Putamen (tissue), 1 donor: ENCODE data around the gene LHFPL3.

Source experiments
- DNase-seq: peaks from one replicate; pipeline ENCODE4 v3.0.0-alpha.2; 2016; ENCODE audit warnings: low spot score

Gene LHFPL3

GRCh38 chr7:104371216-104371979, 43.0 kb downstream of the LHFPL3 start:
- no peak for DNase-seq

- DNase-seq, result no peak
Measured at GRCh38 chr7:104371980-104372357, 43.6 kb downstream of the LHFPL3 start.

DNA sequence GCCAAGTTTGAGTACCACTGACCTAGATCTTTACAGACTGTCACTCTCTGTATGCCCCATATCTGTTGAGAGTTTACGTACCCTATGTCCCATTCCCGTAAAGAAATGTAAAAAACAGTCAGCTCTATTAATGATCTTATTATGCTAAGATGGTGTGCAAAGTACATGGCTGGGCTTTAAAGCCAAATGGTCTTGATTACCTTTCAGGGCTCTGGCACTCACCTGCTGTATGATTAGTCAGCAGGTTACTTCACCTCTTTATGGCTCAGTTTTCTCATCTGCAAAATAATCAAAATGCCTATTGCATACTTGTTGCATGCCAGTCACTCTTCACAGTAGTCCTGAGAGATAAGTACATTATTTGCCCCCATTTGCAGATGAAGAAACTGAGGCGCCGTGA, 54.2 kb downstream of the LHFPL3 start:
- DNase-seq, result no peak

DNA sequence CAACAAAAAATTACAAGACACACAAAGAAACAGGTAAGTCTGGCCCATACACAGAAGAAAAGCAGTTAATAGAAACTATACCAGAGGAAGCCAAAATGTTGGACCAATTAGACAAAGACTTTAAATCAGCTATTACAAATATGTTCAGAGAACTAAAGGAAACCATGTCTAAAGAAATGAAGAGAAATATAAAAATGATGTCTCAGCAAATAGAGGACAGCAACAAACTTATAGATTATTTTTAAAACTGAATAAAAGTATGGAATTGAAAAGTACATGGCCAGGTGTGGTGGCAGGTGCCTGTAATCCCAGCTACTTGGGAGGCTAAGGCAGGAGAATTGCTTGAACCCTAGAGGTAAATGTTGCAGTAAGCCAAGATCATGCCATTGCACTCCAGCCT, 58.5 kb downstream of the LHFPL3 start:
- DNase-seq, result no peak

GRCh38 chr7:104388222-104388621, 59.8 kb downstream of the LHFPL3 start:
- DNase-seq, result no peak

DNA sequence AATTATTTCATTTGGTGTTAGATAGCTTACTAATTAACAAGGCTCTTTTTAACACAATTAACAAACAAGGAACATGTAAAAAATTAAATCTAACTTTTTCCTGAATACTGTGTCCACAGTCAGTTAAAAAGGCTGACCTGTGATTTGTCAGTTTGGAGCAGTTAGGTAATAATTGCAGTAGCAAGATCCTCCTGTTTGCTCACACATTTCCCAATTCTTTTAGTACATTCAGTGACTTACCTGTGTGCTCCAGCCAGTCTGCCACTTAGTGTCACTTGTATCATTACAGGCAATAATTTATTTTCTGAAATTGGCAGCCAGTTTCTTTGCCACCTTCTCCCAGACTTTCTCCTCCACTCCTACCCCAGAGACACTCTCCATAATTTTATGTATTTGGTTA, 66.8 kb downstream of the LHFPL3 start:
- no peak for DNase-seq

DNA sequence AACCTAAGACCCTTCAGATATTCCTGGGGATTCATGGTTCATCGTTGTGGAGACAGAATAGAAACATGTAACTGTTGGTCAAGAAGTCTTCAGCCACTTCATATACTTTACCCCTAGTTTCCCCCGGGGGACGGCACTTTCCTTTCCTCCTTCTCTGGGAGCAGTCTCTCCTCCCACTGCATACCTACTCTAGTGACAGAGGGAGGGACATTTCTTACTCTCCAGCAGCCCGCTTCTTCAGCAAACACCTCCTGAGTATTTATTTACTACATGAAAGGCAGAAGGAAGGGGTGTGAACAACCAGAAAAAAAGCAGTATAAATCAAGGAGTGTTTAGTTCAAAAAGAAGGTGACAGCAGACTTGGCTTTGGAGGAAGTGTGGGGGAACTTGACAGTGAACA, 69.0 kb downstream of the LHFPL3 start:
- no peak for DNase-seq

GRCh38 chr7:104408371-104408770, 80.0 kb downstream of the LHFPL3 start:
- DNase-seq, result no peak

DNA sequence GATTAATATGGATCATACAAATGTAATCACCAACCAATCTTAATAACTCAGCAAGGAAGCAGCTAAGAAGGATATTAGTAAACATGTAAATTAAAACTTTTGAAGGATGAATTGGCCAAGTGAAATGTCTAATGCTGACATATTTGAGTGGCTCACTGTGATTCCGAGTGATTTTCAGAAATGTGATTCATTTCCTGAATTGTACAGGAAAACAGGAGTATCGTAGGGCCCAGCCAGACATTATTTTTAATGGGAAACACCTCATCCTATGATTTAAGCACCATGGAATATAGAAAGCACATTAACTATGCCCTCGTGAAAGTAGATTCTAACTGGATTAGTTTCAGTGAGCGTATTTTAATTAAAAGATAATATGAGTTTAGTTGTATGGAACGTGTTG, 82.3 kb downstream of the LHFPL3 start:
- no peak for DNase-seq

DNA sequence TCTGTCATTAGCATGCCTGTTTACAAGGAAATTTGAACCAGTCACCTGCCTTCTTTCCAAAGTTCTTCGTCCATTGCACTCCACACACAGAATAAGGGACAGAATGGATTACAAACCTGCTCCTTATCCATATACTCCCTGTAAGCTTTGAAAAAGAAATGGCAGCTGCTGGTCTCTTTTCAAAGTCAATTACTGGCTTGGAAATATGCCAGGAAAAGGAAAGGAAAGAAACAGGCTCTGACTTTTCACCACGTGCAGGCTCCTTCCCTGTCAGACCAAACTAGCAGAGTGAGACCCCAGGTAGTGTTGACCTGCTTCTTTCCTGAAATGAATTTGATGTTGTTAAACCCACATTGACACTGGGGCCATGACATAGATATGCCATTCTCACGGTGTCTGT, 84.5 kb downstream of the LHFPL3 start:
- DNase-seq, result no peak

- peak; percentile 5 for DNase-seq
Measured at GRCh38 chr7:104414216-104414615, 85.8 kb downstream of the LHFPL3 start.

- DNase-seq, result no peak
Measured at GRCh38 chr7:104415700-104416099, 87.3 kb downstream of the LHFPL3 start.

DNA sequence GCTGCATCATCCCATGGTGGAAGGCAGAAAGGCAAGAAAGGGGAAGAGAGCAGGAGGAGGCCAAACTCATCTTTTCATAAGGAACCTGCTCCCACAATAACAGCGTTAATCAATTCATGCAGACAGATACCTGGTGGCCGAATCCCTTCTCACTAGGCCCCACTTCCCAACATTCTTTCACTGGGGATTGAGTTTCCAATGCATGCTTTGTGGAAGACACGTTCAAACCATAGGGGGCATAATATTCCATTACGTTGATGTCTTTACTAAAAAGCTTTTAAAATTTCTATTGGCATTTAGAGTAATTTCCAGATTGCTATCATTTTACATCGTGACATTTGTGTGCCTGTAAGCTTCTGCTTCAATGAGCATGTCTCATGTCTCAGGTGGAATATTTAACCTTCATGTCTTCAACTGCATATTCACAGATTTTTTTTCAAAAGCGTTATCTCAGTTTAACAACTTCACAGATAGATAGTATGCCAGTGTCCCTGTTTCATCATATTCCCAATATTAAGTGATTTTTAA, 88.5 kb downstream of the LHFPL3 start:
- DNase-seq, result no peak

GRCh38 chr7:104431930-104432329, 103.5 kb downstream of the LHFPL3 start:
- DNase-seq, result no peak

GRCh38 chr7:104434129-104434528, 105.7 kb downstream of the LHFPL3 start:
- DNase-seq, result no peak

DNA sequence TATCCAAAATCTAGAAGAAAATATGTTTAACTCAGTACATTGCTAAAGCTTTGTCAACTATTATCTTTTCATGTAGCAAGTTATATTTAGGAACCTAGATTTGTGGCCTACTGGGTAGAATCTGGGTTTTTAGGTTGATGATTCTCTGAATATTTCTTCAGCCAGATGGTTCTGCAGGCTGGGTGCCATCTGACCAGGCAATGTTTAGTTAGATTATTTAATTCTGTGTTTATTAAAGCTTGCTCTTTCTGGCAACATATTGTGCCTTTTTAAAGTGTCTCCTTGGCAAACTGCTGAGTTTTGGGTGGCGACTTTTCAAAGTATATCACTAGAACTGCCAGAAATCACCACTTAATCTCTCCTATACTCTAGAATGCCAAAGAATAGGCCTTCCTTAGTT, 114.1 kb downstream of the LHFPL3 start:
- no peak for DNase-seq

DNA sequence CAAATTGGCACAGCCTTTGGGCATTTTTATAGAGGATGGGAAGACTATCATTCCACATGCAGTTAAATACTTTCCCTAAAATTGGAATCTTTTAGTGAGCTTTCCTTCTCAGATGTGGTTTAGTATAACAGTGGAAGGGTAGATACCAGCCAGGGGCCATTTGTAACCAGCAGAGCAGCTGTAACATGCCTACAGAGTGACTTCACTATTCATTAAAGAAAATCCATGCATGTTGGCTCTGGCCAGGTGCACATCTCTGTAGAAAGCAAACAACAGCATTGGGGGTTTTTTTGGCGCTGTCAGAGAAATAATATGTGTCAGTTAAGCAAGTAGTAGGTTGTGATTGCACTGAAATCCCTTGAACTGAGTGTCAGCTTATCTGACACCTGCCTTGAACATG, 115.6 kb downstream of the LHFPL3 start:
- DNase-seq, result peak; percentile 10

DNA sequence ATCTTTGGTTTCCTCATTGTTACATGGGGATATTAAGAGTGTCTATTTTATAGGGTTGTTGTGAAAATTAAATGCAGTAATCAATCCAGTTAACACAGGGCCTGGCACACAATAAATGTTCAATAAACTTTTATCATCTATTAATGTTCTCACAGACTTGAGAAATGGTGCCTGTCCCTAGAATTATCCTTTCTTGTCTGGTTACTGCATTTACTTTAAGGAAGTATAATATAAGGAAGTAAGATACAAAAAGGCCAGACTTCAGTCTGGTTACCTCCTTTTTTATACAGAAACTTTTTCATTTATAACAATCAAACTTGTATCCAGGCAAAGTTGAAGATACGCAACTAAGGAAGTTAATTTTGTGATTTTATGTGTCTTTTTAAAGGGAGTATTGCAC, 117.0 kb downstream of the LHFPL3 start:
- DNase-seq, result no peak

GRCh38 chr7:104450861-104451260, 122.5 kb downstream of the LHFPL3 start:
- DNase-seq, result no peak

DNA sequence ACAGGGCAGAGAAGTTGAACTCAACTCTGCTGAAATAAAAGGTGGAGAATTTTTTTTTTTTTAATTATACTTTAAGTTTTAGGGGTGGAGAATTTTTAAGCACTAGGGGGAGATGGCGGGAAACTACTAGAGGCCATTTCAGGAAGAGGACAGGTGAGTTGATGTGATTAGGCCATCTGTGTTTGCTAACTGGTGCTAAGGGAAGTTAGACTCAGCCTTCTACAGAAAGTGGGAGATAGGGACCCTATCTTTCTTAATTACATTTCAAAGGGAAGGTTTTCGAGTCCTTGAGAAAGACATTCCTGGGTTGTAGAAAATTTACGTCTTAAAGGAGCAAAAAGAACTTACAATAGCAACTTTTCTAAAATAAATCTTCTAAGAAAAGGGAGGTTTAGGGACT, 124.8 kb downstream of the LHFPL3 start:
- DNase-seq, result no peak

DNA sequence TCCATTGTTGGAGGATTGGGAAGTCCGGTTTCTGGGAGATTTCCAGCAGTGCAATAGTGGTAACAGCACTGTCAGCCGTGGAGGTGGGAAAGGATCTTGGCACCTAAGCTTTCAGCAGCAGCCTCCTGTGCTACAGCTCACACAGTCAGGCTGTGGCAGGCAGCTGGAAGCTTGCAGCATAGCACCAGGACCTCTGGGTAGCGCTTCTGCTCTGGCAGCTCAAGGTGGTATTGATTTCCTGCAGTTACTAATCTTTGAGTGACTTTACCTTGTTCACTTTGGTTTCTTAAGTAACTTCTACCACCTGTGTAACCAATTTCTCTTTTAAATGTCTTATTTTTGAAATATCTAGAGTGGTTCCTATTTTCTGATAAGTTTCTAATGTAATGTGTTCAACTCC, 130.5 kb downstream of the LHFPL3 start:
- DNase-seq, result no peak

DNA sequence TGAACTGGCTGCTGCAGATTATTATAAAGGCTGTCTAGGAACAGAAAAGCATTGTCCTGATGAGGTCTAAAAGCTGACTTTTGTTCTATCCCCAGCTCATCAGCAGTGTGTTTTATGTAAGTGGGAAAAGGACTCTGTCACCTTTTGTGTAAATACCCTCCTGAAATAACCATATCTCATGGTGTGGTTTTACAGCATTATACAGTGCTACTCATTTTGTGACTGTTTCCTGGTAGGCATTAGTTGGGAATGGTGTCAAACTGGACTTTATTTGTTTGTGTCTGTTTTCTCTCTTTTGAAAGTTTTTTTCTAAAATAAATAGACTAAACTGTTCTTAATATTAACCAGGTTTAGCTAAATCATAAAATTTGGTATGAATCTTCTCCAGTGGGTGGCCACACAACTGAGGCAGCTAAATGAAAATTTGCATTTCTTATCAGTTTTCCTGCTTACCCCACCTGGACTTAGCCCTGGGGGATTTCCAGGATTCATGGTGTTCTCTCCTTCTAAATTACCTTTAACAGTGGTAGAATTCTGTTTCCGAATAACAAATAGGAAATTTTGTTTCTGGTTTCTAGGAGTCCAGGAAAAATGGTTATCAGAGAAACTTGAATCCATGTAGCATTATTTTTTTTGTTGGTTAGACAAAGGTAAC, 140.9 kb downstream of the LHFPL3 start:
- DNase-seq, result no peak

DNA sequence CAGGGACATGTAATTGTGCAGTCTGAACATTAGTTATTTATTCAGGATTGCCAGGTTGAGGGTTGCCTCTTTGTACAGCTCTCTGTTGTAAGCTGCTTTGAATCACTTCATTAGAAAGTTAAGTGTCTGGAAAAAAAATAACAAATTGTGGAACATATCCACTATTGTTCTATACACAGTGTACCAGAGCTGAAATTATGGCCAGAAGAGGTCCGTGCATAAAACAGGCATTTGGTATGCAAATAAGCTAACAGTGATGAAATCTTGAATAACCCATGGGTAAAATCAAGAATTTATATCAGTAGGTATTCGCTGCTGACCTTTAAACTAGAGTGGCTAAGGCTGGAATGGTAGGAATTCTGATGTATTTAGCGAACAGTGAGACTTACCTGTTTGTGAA, 152.1 kb downstream of the LHFPL3 start:
- no peak for DNase-seq
